Hepatocyte (in vitro differentiated cells): ENCODE data around the gene AKAP13. TPM values are rescaled to one million over a fixed set of nuclear protein-coding genes. Genes with fewer than 3 reads are reported as not detected.
"Not testable (repeated sequence)": the region's sequence is repeated elsewhere in the genome, so short reads cannot be mapped to it uniquely, and the experiment has no call there.

ENCODE experiments used
- DNase-seq: peaks from one replicate; pipeline ENCODE4 v3.0.0-alpha.2; 2016; ENCODE audit warnings: low spot score
- H2AFZ ChIP-seq: fragments of 200-600 bp; sonication (generic); 2 replicates; pipeline ENCODE4 v1.6.0; 2016; ENCODE audit warnings: antibody characterized with exemption, mild to moderate bottlenecking
- H3K27ac ChIP-seq: fragments of 200-600 bp; sonication (generic); 2 replicates; pipeline ENCODE4 v1.5.1; 2016; ENCODE audit warnings: mild to moderate bottlenecking
- H3K27me3 ChIP-seq: fragments of 200-600 bp; sonication (generic); 2 replicates; pipeline ENCODE4 v1.6.1; 2016
- H3K36me3 ChIP-seq: fragments of 200-600 bp; sonication (generic); replicated peaks from 2 replicates; pipeline ENCODE4 v1.5.1; 2016; ENCODE audit warnings: low read depth; ENCODE audit not compliant: insufficient read depth
- H3K4me1 ChIP-seq: fragments of 200-600 bp; sonication (generic); 2 replicates; pipeline ENCODE4 v1.5.1; 2016; ENCODE audit warnings: mild to moderate bottlenecking, moderate library complexity; ENCODE audit not compliant: insufficient read depth
- H3K4me2 ChIP-seq: fragments of 200-600 bp; sonication (generic); 2 replicates; pipeline ENCODE4 v1.6.0; 2016
- H3K4me3 ChIP-seq: fragments of 200-600 bp; sonication (generic); 2 replicates; pipeline ENCODE4 v1.5.1; 2016; ENCODE audit warnings: mild to moderate bottlenecking
- H3K79me2 ChIP-seq: fragments of 200-600 bp; sonication (generic); 2 replicates; pipeline ENCODE4 v1.6.0; 2017; ENCODE audit warnings: mild to moderate bottlenecking
- H3K9me2 ChIP-seq: fragments of 200-600 bp; sonication (generic); replicated peaks from 2 replicates; pipeline ENCODE4 v1.6.0; 2017; ENCODE audit warnings: mild to moderate bottlenecking; ENCODE audit not compliant: insufficient read depth
- H3K9me3 ChIP-seq: fragments of 200-600 bp; sonication (generic); 2 replicates; pipeline ENCODE4 v1.5.1; 2016; ENCODE audit warnings: low read depth, mild to moderate bottlenecking
- H4K20me1 ChIP-seq: fragments of 200-600 bp; sonication (generic); 2 replicates; pipeline ENCODE4 v1.6.0; 2016; ENCODE audit warnings: mild to moderate bottlenecking; ENCODE audit not compliant: insufficient read depth, poor library complexity, severe bottlenecking
- EZH2 ChIP-seq: fragments of 200-600 bp; sonication (generic); IDR thresholded peaks from 2 replicates; pipeline ENCODE4 v1.6.1; 2016; ENCODE audit warnings: antibody characterized with exemption, mild to moderate bottlenecking, borderline replicate concordance
- EZH2phosphoT487 ChIP-seq: fragments of 200-600 bp; sonication (generic); IDR thresholded peaks from one replicate; pipeline ENCODE4 v1.6.1; 2018; ENCODE audit warnings: antibody characterized with exemption, mild to moderate bottlenecking, low read depth, moderate library complexity; ENCODE audit not compliant: unreplicated experiment, severe bottlenecking
- WGBS: methylation state at CpG from one replicate; pipeline ENCODE4 v1.1.6; 2016; ENCODE audit warnings: low lambda C conversion rate; ENCODE audit errors: missing lambda C conversion rate; 5-methylcytosine and 5-hydroxymethylcytosine counted together
- polyA plus RNA-seq: library from polyadenylated mRNA; unstranded; fragments of >200 nt; fragmentation: Nextera tagmentation; extraction: Ambion mirVana; gene quantifications from 2 replicates; pipeline ENCODE4 v1.2.1, GENCODE V29; 2016
- total RNA-seq: library from RNA; depleted of rRNA; stranded (reverse); fragments of >200 nt; gene quantifications from 2 replicates; pipeline ENCODE4 v1.2.3, GENCODE V29; 2014
- TF ChIP-seq, protein P1 (sequence below): fragments of 200-600 bp; sonication (generic); IDR thresholded peaks from 2 replicates; pipeline ENCODE4 v1.5.1; 2016; ENCODE audit warnings: antibody characterized with exemption, mild to moderate bottlenecking; ENCODE audit not compliant: poor library complexity

Gene AKAP13
- total and polyA plus RNA-seq, 2 experiments from 2014 or later, result 55.6 to 80.9 TPM

DNA sequence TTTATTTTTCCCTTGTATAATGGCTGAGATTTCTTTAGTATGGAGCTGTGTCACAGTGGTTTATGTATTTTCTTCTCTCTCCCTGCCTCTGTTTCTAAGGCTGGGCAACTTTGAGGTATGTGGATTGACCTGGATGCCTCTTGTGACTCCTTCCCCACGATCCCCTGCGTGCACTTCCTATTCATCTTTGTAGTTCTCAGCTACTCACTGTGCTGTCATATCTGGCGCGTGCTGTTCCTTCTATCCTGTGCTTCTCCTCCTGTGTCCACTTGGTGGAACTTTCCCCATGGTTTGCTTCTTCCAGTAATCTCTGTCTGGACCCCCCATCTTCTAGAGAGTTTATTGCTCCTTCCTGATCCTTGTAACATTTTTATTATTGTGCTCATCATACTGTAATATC is 97.3 kb downstream of the AKAP13 start:
- H3K36me3 ChIP-seq, result no peaks in the 10 kb centered on the region
- no peaks in the 10 kb centered on the region for H3K9me3 ChIP-seq
- H2AFZ ChIP-seq, result no peak overlapping the region
- H3K9me2 ChIP-seq, result no peaks in the 10 kb centered on the region
- H4K20me1 ChIP-seq, result peaks cover 13% of the 10 kb centered on the region
- H3K4me3 ChIP-seq, result no peak overlapping the region
- H3K27ac ChIP-seq, result no peak overlapping the region
- no peaks in the 10 kb centered on the region for H3K27me3 ChIP-seq
- no peak for DNase-seq
- no peak for TF ChIP-seq EZH2phosphoT487
- TF ChIP-seq EZH2, result no peak
- TF ChIP-seq, protein P1, sequence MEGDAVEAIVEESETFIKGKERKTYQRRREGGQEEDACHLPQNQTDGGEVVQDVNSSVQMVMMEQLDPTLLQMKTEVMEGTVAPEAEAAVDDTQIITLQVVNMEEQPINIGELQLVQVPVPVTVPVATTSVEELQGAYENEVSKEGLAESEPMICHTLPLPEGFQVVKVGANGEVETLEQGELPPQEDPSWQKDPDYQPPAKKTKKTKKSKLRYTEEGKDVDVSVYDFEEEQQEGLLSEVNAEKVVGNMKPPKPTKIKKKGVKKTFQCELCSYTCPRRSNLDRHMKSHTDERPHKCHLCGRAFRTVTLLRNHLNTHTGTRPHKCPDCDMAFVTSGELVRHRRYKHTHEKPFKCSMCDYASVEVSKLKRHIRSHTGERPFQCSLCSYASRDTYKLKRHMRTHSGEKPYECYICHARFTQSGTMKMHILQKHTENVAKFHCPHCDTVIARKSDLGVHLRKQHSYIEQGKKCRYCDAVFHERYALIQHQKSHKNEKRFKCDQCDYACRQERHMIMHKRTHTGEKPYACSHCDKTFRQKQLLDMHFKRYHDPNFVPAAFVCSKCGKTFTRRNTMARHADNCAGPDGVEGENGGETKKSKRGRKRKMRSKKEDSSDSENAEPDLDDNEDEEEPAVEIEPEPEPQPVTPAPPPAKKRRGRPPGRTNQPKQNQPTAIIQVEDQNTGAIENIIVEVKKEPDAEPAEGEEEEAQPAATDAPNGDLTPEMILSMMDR, result no peak
- H3K4me1 ChIP-seq, result peaks cover 37% of the 10 kb centered on the region
- 47% methylated on average over 4 of the region's 4 CpGs for whole genome bisulfite sequencing
- peaks cover 99% of the 10 kb centered on the region for H3K79me2 ChIP-seq
- no peak overlapping the region for H3K4me2 ChIP-seq

DNA sequence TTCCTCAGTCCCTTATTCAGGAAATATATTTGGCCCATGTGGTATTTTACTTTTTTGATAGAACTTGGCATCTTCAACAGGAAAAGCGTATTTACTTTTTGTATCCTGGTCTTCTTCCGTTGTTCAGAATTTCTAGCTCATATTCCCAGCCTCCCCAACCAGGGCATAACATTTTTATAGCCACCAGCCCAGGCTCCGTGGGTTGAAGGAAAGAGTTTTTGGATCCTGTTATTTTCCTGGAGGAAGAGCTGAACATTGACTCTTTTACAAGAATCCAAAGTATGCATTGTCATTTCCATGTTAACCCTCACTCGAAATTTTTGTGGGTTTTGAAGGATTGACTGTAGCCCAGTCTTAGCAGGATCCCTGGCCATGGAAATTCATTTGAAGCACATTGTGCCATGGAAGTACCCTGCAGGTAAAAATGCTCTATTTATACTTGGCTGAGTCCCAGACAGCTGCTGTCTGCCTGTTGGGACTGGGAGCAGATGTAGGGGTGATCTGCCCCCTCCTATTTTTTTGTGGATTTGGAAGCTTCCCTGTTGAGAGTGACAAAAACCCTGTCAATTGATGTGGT is 98.8 kb downstream of the AKAP13 start:
- WGBS, result 47% methylated on average over 4 of the region's 4 CpGs
- peaks cover 10% of the 10 kb centered on the region for H4K20me1 ChIP-seq
- H3K9me3 ChIP-seq, result no peaks in the 10 kb centered on the region
- H3K79me2 ChIP-seq, result peaks cover 92% of the 10 kb centered on the region
- H3K4me1 ChIP-seq, result peaks cover 24% of the 10 kb centered on the region
- H3K27ac ChIP-seq, result peak overlapping the region; percentile 10
- no peak overlapping the region for H3K4me2 ChIP-seq
- H3K4me3 ChIP-seq, result no peak overlapping the region
- H3K36me3 ChIP-seq, result no peaks in the 10 kb centered on the region
- TF ChIP-seq, protein P1, result no peak
- TF ChIP-seq EZH2phosphoT487 (no peak), EZH2 (no peak)
- H2AFZ ChIP-seq, result no peak overlapping the region
- no peak for DNase-seq
- H3K9me2 ChIP-seq, result no peaks in the 10 kb centered on the region
- no peaks in the 10 kb centered on the region for H3K27me3 ChIP-seq

DNA sequence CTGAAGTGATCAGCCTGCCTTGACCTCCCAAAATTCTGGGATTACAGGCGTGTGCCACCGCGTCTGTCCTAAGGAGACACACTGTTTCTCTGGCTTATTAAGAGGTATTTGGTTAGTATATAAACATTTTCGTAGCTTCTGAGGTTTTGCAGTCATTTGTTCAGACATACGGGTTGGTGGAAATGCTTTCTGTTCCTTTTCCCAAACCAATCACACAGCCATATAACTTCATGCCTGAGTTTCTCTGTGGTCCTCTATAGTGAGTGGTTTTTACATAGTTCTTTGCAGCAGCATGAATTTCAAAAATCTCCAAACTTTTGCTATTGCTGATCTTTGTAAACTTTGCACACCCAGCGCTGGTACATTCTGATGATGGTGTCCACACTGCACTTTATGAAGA is 100.5 kb downstream of the AKAP13 start:
- TF ChIP-seq, protein P1, result no peak
- TF ChIP-seq EZH2 (no peak), EZH2phosphoT487 (no peak)
- DNase-seq, result no peak
- peaks cover 90% of the 10 kb centered on the region for H3K79me2 ChIP-seq

DNA sequence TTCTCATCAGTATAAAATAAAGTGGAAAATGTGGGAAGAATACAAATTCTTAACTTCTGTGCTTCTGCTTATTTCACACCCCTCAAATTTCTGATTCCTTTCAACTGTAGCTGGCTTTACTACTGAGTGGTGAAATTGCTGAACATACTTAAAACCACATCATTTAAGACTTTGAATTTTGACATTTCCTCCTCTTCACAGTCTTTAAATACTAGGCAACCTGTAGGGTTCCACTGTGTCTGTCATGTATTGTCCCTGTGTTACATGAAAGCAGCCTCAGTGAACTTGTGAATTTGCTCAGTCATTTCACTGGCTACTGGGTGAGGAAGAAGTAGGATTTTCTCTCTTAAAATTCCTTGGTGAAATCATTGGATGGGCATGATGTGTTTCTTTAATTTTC is 101.1 kb downstream of the AKAP13 start:
- H3K79me2 ChIP-seq, result peaks cover 87% of the 10 kb centered on the region
- H3K36me3 ChIP-seq, H3K9me2 ChIP-seq, H3K27ac ChIP-seq, H3K4me2 ChIP-seq, H3K27me3 ChIP-seq, H3K4me3 ChIP-seq, H2AFZ ChIP-seq, H3K9me3 ChIP-seq, DNase-seq: not testable (repeated sequence)
- H3K4me1 ChIP-seq, result peaks cover 24% of the 10 kb centered on the region
- H4K20me1 ChIP-seq, result peaks cover 23% of the 10 kb centered on the region

More for the DNA sequence above, 100.5 kb downstream of the AKAP13 start:
- H2AFZ ChIP-seq, result no peak overlapping the region
- no peaks in the 10 kb centered on the region for H3K9me2 ChIP-seq
- peaks cover 23% of the 10 kb centered on the region for H4K20me1 ChIP-seq
- no peaks in the 10 kb centered on the region for H3K27me3 ChIP-seq
- peaks cover 24% of the 10 kb centered on the region for H3K4me1 ChIP-seq
- 71% methylated on average over 6 of the region's 6 CpGs for WGBS
- no peak overlapping the region for H3K27ac ChIP-seq
- H3K4me3 ChIP-seq, result no peak overlapping the region
- no peaks in the 10 kb centered on the region for H3K9me3 ChIP-seq
- no peak overlapping the region for H3K4me2 ChIP-seq
- H3K36me3 ChIP-seq, result no peaks in the 10 kb centered on the region
